ENCODE results near the gene UBE2M.

Gene UBE2M

DNA sequence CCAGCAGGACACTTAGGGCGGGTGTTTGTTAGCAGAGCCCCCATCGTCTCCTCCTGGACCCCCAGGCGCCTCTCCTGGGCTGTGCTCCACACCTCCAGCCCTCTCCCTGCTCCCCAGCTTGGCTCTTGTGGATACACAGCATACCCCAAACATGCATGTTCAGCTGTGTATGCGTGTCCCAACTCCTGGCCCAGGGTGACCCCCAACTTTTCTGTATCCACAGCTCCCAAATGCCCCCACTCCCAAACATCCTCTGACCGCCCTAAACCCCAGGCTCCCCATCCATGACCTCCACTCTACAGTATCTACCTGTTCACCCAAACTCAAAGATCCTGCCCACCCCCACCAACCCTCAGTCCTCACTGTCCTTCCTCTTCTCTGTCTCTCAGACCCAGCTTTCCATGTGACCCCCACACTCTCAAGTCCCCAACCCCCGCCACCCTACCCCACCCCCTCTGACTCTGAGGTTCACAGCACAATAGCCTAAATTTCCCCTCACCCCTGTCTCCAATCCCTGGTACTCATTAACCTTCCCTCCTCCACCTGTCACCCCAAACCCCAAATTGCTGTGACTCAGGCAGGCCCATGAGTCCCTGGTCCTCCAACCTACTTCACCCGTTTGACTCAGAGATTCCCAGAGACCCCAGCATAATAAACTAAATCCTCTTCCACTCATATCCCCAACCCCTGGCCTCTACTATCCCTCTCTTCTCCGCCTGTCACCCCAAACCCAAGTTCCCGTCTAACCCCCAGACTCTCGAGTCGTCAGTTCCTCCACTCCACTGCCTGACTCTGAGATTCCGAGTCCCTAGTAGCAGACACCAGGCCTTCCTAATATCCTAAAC, 968 bp downstream of the UBE2M start:
- DNase-seq (ENCODE audit: extremely low spot score, insufficient read length, low read depth) (no peak), FAIRE-seq (no peak)

DNA sequence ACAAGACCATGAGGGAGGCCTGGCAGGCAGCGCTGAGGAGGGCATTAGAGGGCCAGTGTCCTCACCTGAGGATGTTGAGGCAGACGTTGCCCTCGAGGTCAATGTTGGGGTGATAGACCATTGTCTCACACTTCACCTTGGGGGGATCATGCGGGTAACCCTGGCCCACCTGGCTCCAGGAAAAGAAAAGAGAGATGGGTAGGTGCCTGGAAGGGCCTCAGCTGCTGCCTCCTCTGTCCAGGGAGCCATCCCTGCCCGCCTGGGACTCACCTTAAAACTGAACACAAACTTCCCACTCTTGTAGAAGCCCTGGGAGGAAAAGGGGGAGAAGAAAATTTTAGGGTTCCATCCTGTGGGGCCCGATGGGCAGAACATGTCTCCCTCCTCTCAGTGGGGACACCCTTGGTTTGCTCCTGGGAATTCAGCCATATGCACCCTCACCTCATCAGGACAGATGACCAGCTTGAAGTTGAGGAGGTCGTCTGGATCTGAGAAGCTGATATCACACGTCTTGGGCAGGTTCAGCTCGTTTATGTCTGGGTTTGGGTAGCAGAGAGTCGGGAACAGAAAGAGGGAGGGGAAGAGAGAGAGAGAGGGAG, 1.7 kb downstream of the UBE2M start:
- FAIRE-seq (no peak), DNase-seq (ENCODE audit: extremely low spot score, insufficient read length, low read depth) (no peak)

DNA sequence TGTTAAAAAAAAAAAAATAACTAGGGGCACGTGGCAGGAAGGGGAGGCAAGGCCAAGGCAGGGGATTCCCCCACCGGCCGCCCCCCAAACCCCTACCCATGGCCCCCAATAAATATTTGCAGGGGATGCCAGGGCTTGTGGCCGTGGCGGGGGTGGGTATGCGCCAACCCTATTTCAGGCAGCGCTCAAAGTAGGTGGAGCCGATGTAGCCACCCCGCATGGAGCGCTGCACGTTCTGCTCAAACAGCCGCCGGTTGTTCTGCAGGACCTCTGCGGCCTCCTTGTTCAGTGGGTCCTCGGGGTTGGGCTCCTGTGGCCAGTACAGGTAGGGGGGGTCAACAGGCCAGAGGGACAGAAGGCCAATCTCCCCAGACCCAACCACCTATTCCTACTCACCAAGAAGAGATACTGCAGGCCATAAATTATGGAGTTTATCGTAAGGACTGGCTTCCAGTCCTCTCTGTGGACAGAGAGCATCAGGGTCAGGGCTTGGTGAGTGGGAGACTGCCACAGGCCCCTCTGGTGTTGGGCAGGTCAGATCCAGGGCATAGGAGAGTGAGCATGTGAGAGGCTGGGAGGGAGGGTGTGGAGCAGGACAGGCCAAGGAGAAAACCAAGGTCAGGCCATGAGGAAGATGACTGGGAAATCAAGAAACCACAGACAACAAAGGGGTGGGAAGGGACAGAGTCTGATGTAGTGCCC, 2.3 kb downstream of the UBE2M start:
- DNase-seq (ENCODE audit: extremely low spot score, insufficient read length, low read depth) (no peak), FAIRE-seq (no peak)

DNA sequence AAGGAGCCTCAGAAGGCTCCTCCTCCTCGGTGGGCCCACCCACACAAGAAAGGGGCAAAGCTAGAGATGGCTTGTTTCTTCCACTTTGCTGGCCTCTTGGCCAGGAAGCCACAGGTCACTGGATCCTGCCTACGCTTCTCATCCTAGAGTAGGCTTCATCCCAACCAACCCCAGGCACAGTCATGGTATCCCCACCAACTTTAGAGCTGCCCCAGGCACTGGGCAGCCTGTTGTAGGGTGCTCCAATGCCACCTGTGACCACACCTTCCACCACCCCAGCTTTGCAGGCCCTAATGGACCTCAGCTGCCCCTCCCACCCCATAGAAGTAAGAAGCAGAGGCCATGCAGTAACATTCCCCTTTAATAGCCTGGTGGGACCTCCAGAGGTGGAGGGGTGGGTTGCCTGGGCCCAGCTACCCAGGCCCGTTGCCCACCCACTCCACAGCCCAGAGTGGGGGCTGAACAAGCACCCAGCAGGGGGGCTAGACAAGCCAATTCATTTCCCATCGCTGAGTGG, 3.0 kb downstream of the UBE2M start:
- FAIRE-seq (no peak), DNase-seq (ENCODE audit: extremely low spot score, insufficient read length, low read depth) (no peak)

DNA sequence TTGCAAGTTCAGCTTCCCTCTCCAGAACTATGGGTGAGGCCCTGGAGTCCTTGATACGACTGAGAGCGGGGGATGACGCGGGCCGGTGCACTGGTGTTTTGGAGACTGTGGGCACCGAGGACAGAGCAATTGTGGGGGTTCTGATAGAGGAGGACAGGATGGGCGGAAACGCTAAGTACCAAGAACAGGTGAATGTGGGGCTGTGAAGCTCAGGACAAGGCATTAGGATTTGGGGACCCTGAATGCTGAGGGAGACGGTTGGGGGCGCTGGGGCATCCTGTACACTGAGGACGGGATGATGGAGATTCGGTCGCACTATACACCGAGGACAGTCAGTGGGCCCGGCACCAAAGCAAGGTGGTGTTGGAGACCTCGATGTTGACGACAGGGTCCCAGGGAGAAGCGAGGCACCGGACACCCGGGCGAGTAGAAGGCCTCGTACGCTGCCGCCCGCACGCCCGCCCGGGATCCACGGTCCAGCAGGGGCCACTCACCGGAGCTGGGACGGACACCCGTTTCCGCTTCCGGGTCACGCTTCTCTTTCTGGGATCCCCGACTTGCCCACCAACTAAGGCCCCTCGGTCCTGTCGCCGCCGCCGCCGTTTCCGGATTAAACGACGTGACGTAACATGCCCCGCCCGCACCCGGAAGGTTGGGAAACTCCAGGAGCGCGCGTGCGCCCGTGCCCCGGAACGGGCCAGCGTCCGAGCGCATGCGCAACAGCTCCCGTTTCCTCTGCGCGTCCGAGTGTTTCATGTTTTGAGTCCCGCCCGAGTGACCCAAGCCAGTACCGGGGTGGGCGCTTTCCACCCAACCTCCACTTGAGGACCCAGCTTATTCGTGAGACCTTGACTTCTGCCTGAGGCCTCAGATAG, 3.7 kb downstream of the UBE2M start, which contains the start of gene CHMP2A:
TSS of gene CHMP2A (minus strand) at position 612 of the 875 bp plus-strand sequence. CDS start 893 bp downstream, outside the sequence.
- FAIRE-seq: peak; percentile 94

DNA sequence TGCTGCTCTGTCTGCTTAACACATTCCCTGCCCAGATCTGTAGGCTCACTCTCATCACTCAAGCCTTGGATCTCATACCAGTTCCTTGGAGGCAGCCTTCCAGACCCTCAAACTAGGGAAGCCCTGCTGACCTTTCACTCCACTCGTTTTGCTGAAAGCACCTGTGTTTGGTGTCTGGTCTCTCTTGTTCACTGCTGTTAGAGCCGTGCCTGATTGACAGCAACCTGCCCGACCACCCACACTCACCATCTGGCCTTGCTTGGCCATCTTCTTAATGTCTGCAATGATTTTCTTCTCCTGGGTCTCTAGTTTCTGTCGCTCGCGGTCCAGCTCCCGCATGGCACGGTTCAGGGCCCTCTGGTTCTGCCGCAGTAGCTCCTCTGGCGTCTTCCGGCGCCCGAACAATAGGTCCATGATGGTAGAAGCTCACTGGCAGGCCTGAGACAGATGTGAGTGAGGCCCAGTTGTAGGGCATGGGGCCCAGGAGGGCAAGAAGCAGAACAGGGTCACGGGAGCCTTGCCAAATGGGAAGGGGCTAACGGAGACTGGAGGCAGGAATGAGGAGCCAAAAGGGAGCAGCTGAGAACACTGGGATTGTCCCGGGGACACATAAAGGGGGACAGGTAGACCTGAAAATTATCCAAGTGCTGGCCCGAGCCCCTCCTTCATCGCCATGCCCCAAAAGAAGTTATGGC, 4.5 kb downstream of the UBE2M start:
- FAIRE-seq: no peak
- DNase-seq (ENCODE audit: extremely low spot score, insufficient read length, low read depth): no peak

More for the DNA sequence above, 3.7 kb downstream of the UBE2M start, which contains the start of gene CHMP2A:
- peak; percentile 80 for DNase-seq (ENCODE audit: extremely low spot score, insufficient read length, low read depth)

DNA sequence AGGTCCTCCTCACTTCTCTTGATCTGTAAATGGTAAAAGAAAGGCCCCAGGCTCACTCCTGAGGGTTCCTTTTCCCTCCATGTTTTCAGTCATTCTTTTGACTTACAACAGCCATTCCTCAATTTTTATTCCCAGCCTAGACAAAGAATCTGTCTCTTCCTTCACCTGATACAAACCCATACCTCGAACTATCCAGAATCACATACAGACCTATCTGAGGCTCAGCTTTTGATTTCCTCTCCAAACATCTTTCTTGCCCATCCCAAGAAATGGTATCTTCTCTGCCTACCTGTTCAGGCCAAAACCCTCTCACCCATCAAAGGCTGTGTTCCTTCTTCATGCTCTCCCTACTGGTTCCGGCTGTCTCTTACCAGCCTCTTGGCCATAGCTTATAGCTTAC, 5.8 kb downstream of the UBE2M start:
- no peak for DNase-seq (ENCODE audit: extremely low spot score, insufficient read length, low read depth)
- no peak for FAIRE-seq

DNA sequence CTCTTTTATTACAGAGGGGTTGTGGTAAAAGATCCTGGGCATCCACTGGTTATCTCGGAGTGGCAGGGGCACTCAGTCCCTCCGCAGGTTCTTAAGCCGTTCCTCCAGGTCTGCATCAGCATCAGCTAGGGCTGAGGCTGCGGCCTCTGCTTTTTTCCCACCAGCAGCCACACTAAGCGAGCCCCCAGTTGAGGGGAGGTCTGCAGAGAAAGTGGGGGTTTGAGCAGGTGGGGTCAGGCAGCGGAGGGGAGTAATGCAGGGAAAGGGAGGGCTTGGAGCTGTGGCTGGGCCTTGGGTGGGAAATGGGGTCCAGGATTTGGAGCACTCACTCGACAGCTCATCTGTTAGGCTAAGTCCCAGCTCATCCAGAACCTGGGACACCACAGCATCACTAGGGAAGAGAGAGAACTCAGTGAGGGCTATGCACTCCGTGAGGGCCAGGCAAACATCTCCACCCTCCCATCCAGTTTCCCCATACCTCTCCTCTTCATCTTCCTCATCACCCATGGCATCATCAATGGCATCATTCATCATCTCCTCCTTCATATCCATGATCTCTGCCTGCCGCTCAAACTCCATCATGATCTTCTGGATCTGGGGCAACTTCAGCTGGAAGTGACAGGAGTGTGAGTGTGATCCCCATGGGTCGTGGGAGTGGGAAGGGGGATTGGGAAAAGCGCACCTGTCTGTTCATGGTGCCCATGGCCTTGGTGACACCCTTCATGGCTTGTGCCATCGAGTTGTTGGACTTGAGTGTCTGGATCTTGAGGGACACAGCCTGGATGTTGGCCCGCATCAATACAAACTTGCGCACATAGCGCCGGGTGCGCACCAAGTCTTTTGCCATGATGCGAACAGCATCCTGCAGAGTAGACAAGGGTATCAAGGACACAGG, 6.6 kb downstream of the UBE2M start:
- DNase-seq (ENCODE audit: extremely low spot score, insufficient read length, low read depth) (no peak), FAIRE-seq (no peak)

DNA sequence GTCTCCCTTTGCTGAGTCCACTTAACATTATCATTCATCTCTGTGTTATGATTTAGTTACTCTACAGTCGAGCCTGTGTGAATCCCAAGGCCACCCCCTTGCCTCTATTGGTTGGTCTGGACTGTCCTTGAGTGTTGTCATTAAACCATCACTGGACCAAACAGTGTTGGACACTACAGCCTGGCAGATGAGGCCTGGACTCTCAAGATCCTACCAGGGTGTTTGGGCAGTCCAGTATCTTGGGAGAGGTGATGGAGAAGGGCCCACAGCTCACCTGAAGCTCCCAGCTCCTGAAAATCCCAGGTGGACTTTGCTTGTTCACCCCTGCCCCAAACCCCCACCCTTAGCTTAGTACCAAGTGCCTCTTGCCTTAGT, 7.3 kb downstream of the UBE2M start:
- DNase-seq (ENCODE audit: extremely low spot score, insufficient read length, low read depth) (no peak), FAIRE-seq (no peak)

DNA sequence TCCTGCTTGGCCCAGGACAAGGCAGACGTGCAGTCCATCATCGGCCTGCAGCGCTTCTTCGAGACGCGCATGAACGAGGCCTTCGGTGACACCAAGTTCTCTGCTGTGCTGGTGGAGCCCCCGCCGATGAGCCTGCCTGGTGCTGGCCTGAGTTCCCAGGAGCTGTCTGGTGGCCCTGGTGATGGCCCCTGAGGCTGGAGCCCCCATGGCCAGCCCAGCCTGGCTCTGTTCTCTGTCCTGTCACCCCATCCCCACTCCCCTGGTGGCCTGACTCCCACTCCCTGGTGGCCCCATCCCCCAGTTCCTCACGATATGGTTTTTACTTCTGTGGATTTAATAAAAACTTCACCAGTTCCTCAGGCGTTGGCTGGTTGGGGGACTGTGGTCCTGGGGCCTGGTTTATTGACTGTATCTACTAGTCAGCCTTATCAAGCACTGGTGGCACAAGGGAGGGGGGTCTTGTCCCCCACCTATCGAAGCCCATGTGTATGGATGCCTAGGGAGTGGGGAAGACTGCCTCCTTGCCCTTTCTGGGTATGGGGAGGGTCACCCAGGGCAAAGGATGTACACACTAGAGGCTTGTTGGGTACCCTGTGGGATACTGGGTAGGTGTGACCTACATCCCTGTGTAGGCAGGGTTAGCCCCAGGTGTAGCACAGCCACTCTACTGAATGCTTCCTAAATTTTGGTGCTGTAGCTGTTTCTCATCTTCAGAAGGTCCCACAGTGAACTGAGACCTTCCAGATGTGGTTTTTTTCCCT, 7.9 kb downstream of the UBE2M start:
- no peak for DNase-seq (ENCODE audit: extremely low spot score, insufficient read length, low read depth)
- no peak for FAIRE-seq

DNA sequence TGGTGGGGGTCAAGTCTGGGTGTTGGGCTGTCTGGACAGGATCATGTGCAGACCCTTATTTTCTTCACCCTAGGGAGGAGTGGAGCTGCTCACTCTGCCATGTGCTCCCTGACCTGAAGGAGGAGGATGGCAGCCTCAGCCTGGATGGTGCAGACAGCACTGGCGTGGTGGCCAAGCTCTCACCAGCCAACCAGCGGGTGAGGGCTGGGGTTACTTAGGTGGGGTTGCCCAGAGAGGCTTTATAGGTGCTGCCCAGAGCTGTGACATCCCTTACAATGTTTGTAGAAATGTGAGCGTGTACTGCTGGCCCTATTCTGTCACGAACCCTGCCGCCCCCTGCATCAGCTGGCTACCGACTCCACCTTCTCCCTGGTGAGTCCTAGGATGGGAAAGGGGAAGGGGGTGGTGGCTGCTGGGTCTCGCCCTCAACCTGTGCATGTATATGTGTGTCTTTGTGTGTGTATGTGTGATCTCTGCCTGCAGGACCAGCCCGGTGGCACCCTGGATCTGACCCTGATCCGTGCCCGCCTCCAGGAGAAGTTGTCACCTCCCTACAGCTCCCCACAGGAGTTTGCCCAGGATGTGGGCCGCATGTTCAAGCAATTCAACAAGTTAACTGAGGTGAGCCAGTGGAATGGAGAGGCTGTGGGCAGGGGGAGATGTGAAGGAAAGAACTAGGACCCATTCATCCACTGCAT, 8.6 kb downstream of the UBE2M start:
- DNase-seq (ENCODE audit: extremely low spot score, insufficient read length, low read depth): no peak
- no peak for FAIRE-seq

DNA sequence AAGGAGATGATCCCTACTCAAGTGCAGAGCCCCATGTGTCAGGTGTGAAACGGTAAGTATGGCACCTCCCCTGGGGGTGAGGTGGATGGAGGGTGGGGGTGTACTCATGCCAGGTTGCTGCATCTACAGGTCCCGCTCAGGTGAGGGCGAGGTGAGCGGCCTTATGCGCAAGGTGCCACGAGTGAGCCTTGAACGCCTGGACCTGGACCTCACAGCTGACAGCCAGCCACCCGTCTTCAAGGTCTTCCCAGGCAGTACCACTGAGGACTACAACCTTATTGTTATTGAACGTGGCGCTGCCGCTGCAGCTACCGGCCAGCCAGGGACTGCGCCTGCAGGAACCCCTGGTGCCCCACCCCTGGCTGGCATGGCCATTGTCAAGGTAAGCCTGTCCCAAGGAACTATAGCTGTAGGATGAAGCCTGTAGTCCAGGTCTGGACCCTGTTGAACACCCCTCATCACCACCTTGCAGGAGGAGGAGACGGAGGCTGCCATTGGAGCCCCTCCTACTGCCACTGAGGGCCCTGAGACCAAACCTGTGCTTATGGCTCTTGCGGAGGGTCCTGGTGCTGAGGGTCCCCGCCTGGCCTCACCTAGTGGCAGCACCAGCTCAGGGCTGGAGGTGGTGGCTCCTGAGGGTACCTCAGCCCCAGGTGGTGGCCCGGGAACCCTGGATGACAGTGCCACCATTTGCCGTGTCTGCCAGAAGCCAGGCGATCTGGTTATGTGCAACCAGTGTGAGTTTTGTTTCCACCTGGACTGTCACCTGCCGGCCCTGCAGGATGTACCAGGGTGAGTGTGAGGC, 9.3 kb downstream of the UBE2M start:
- no peak for FAIRE-seq
- DNase-seq (ENCODE audit: extremely low spot score, insufficient read length, low read depth): no peak

DNA sequence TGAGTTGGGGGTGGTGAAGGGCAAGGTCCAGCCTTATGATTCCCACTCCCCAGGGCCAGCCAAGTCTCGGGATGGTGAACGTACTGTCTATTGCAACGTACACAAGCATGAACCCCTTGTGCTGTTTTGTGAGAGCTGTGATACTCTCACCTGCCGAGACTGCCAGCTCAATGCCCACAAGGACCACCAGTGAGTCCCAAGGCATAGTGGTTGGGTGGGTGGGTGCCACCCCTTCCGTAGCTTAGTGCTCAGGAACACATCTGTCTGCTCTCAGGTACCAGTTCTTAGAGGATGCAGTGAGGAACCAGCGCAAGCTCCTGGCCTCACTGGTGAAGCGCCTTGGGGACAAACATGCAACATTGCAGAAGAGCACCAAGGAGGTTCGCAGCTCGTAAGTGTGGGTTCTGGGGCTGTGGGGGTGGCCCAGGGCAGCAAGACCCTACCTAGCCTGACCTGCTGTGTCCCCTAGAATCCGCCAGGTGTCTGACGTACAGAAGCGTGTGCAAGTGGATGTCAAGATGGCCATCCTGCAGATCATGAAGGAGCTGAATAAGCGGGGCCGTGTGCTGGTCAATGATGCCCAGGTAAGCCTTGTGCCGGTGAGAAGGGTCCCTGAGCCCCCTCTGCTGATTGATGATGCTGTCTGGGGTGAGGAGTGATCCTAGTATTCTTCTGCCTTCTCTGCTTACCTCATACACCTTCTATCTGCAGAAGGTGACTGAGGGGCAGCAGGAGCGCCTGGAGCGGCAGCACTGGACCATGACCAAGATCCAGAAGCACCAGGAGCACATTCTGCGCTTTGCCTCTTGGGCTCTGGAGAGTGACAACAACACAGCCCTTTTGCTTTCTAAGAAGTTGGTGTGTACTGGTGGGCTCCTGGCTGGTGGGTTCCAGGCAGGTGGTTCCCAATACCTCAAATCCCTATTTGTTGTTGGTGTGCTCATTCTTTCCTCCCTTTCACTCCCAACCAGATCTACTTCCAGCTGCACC, 10.8 kb downstream of the UBE2M start:
- FAIRE-seq (no peak), DNase-seq (ENCODE audit: extremely low spot score, insufficient read length, low read depth) (no peak)

DNA sequence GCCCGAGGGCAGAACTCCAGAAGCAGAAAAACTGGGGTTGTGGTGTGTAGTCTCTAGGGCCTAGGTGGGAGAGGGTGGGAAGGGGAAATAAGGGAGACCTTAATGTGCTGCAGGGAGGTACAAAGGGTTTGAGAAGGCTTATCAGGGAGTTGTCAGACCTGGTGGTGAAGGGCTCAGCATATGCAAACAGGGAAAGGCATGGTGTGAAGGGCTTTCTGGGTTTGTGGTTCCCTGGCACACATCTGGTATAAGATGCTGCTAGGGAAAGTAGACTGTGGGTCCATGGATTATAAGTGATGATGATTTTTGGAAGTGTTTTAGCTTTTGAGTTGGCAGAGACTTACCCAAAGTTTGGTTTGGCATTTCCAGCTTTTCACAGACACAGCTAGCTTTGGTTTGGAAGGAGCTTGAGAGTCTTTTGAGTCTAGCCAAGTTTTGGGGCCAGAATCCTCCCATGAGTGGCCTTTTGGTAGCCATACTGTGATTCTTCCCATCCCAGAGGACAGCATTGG, 12.3 kb downstream of the UBE2M start:
- no peak for DNase-seq (ENCODE audit: extremely low spot score, insufficient read length, low read depth)
- no peak for FAIRE-seq

Measured in GM18507 (cell line).